Measurements from ENCODE around the gene BTNL9.

- TF ChIP-seq POLR2AphosphoS5 (IDR thresholded peaks at IDR 0.05; ENCODE audit: low read depth, low read length) (no peak), POLR2A (IDR thresholded peaks at IDR 0.05; ENCODE audit: low read depth, low read length) (no peak), SPI1 (IDR thresholded peaks at IDR 0.05; ENCODE audit: low read depth, low read length) (no peak)
Measured at GRCh38 chr5:181051841-181052671, 12.0 kb downstream of the BTNL9 start.

Data from GM12891 (cell line).